Measurements from ENCODE around the gene CATSPER4. TPM values are rescaled to one million over a fixed set of nuclear protein-coding genes. Genes with fewer than 3 reads are reported as not detected.
A peak's percentile ranks its signal among the peaks of the same experiment; 100 is the strongest.

The CATSPER4 gene
- total RNA-seq, 1 experiment from 2014 or later, result not detected

- Histone ChIP-seq H2BK120ac (ENCODE audit: low read depth, low read length, poor library complexity, severe bottlenecking) (no peak overlapping the region), H3K27ac (ENCODE audit: insufficient read length, low read depth, low read length) (no peak overlapping the region), H3T11ph (ENCODE audit: low read length) (no peak overlapping the region), H4K5ac (ENCODE audit: insufficient read length, low read depth, low read length) (no peak overlapping the region), H3K18ac (ENCODE audit: insufficient read length, low read depth, low read length) (no peak overlapping the region), H3K79me1 (ENCODE audit: insufficient read depth, low read depth, low read length, poor library complexity, severe bottlenecking) (no peaks in the 10 kb centered on the region), H3K23me2 (ENCODE audit: insufficient read length, low read depth, low read length, poor library complexity, severe bottlenecking) (peaks cover 23% of the 10 kb centered on the region), H3K14ac (ENCODE audit: insufficient read depth, low read length) (no peak overlapping the region), H2AK5ac (ENCODE audit: insufficient read length, low read length) (no peak overlapping the region), H3K9ac (ENCODE audit: extremely low read depth, insufficient read length, low read length) (no peak overlapping the region), H3K56ac (ENCODE audit: insufficient read length, low read depth, low read length) (no peak overlapping the region), H4K20me1 (ENCODE audit: control insufficient read depth, insufficient read depth, insufficient read length) (no peaks in the 10 kb centered on the region), H3K4ac (ENCODE audit: low read depth, low read length) (no peak overlapping the region), H3K4me1 (ENCODE audit: insufficient read depth, low read length) (peaks cover 11% of the 10 kb centered on the region; the same call in 1 of the 2 replicates), H2BK5ac (ENCODE audit: insufficient read length, low read length) (no peak overlapping the region), H2BK20ac (ENCODE audit: low read depth, low read length, poor library complexity, severe bottlenecking) (no peak overlapping the region), H3K27me3 (ENCODE audit: insufficient read depth, low read length) (peaks cover 49% of the 10 kb centered on the region; the same call in 1 of the 2 replicates), H3K23ac (ENCODE audit: insufficient read length, low read depth, low read length) (no peak overlapping the region), H4K8ac (replicated peaks; ENCODE audit: insufficient read length, low read depth, low read length) (no peak overlapping the region), H3K4me2 (ENCODE audit: insufficient read depth, insufficient read length, low read length) (peak overlapping the region; percentile 8), H2AFZ (ENCODE audit: low read length) (no peak overlapping the region), H2BK15ac (ENCODE audit: low read depth, low read length) (no peak overlapping the region), H3K79me2 (ENCODE audit: insufficient read depth, low read length) (no peaks in the 10 kb centered on the region), H4K91ac (ENCODE audit: insufficient read length, low read depth, low read length) (no peak overlapping the region), H3K9me3 (ENCODE audit: control insufficient read depth, low read depth, low read length) (no peaks in the 10 kb centered on the region), H2BK12ac (ENCODE audit: insufficient read length, low read depth, low read length) (no peak overlapping the region)
- Mint-ChIP-seq H3K4me1 (peaks cover 46 to 60% of the 10 kb centered on the region in 2 experiments), H3K27me3 (ENCODE audit: low read depth) (peaks cover 96% of the 10 kb centered on the region), H3K36me3 (ENCODE audit: insufficient read depth in 1 of 3, low read depth in 3 of 3) (no peaks in the 10 kb centered on the region), H3K27ac (no peak overlapping the region), H3K9me3 (peaks cover 0 to 4% of the 10 kb centered on the region in 2 experiments; a peak in 1 of 5 replicates), H3K4me3 (peak overlapping the region in 1 of 2 experiments; percentile 65; a peak in 2 of 5 replicates)
- no peak for DNase-seq
- no peak for TF ChIP-seq CTCF (conservative IDR thresholded peaks at IDR 0.05)
- no CpG with 5 or more reads among the region's 5 CpGs for WGBS (ENCODE audit: extremely low coverage, insufficient read length, low lambda C conversion rate)
Observed at GRCh38 chr1:26158271-26158907, 32.0 kb upstream of the CATSPER4 start.
